Measurements from ENCODE around the gene ZNF837. TPM values are rescaled to one million over a fixed set of nuclear protein-coding genes. Genes with fewer than 3 reads are reported as not detected.

Gene ZNF837
- total and polyA plus RNA-seq, 8 donors: 1.8 to 8.5 (median 2.3) TPM; not detected in 1

DNA sequence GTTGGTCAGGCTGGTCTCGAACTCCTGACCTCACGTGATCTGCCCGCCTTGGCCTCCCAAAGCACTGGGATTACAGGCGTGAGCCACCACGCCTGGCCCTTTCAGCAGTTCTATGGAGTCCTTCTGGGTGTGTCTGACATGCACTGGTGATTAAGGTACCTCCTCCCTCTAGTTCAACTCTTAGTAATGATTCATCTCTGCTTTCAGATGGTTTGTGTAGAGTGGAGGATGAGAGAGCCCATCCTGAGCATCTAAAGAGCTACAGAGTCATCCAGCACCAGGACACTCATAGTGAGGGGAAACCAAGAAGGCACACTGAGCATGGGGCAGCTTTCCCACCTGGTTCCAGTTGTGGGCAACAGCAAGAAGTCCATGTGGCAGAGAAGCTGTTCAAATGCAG is 35.8 kb upstream of the ZNF837 start:
- H3K9me3 ChIP-seq: peaks cover 0 to 47% (median 24%) of the 10 kb centered on the region in 4 donors
- H3K4me1 ChIP-seq: no peaks in the 10 kb centered on the region
- peaks cover 28 to 79% (median 57%) of the 10 kb centered on the region in 4 donors for H3K36me3 ChIP-seq
- intact Hi-C loops (cut with DNase I; ENCODE audit: low total_unique reads): no loop called here
- no peak overlapping the region for H3K4me3 ChIP-seq
- no peaks in the 10 kb centered on the region for H3K27me3 ChIP-seq
- no peak for DNase-seq
- 96 to 99% (median 98%) methylated on average over 5 of the region's 5 CpGs for WGBS, 5 donors
- H3K27ac ChIP-seq: no peak overlapping the region
- TF ChIP-seq, protein P1, sequence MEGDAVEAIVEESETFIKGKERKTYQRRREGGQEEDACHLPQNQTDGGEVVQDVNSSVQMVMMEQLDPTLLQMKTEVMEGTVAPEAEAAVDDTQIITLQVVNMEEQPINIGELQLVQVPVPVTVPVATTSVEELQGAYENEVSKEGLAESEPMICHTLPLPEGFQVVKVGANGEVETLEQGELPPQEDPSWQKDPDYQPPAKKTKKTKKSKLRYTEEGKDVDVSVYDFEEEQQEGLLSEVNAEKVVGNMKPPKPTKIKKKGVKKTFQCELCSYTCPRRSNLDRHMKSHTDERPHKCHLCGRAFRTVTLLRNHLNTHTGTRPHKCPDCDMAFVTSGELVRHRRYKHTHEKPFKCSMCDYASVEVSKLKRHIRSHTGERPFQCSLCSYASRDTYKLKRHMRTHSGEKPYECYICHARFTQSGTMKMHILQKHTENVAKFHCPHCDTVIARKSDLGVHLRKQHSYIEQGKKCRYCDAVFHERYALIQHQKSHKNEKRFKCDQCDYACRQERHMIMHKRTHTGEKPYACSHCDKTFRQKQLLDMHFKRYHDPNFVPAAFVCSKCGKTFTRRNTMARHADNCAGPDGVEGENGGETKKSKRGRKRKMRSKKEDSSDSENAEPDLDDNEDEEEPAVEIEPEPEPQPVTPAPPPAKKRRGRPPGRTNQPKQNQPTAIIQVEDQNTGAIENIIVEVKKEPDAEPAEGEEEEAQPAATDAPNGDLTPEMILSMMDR (IDR thresholded peaks at IDR 0.05): no peak
- no peak for TF ChIP-seq POLR2A (IDR thresholded peaks at IDR 0.05)
- no peak for TF ChIP-seq EP300 (IDR thresholded peaks at IDR 0.05)
- TF ChIP-seq POLR2AphosphoS5 (IDR thresholded peaks at IDR 0.05): no peak

DNA sequence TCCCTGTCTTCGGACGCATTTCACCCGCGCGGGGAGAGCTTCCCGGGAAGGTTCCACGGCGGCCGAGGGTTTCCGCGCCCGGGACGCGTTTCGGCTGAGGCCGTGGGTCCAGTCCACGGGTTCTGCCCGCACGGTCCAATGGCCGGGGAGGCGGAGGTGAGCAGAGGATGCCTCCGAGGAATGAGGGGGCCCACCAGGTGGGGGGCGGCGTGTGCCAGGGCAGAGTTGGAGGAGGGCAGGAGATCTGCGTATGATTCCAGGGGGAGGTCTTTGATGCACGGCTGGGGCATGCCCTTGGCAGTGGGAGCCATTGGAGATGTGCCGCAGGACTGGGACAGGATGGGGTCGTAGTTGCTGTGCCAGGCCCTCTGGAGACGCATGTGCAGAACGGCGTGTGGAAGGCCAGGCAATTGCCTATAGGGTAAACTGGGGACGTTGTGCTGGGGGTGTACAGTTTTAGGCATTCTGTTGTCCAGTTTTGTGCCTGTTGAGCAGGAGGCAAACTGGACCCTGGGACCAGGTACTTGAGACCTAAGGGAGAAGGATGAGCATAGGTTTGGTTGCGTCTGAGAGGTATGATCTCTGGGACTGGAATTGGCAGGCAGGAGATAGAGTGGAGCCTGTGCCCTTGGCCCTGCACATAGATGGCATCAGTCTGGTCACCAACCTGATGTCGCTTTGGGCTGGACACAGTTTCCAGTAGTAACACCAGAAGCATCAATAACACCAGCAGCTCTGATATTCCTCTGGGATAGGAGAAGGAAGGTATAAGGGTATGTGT is 28.4 kb upstream of the ZNF837 start:
- intact Hi-C loops (cut with DNase I; ENCODE audit: low total_unique reads): no loop called here
- Histone ChIP-seq H3K9me3 (no peaks in the 10 kb centered on the region), H3K27me3 (no peaks in the 10 kb centered on the region), H3K4me1 (peaks cover 8 to 31% (median 29%) of the 10 kb centered on the region in 4 donors), H3K36me3 (peaks cover 0 to 5% (median 0%) of the 10 kb centered on the region in 4 donors), H3K4me3 (peak overlapping the region; percentile 70 to 83 (median 78)), H3K27ac (peak overlapping the region; percentile 87 to 92 (median 91))
- TF ChIP-seq POLR2AphosphoS5 (IDR thresholded peaks at IDR 0.05): no peak
- WGBS, 5 donors: 2 to 5% (median 3%) methylated on average over 13 to 34 of the region's 34 CpGs
- peak in 1 of 2 donors; percentile 59 for DNase-seq

DNA sequence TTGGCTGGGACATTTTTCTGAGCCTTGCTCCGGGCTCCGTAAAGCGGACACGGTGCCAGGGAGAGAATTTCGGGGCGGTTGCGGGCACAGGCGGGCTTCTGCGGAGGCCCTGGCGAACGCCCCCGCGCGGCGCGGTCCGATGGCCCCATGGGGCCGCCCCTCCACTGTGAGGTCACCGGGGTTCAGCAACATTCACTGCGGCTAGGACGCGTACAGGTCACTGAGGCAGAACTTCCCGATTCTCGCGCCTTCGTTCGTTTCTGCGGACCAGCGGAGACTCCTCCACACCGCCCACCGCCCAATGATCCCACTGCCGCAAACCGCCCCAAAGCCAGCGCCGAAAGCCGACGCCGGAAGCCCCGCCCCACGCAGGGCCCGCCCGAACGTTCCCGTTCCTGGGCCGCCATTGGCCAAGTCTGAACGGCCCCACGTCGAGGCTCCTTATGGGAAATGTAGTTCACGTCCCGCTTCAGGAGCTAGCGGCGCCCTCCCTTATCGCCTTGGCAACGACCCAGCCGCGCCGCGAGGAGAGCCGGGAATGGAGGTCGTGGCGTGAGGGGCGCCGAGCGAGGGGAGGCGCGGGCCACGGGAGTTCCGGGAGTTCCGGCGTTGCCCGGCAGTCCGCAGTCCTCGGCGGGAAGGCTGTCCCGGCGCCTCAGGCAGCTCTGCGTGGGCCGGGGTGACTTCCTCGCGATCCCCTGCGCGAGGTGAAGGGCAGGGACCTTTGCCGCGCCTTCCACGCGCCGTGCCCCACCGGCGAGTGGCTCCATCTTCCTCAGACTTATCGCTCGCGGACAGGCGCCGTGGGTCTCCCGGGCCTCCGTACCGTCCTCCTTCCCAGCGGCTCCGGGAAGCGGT is 27.6 kb upstream of the ZNF837 start, which contains the start of gene ZNF584:
ZNF584 (plus strand) TSS at position 498 of the 858 bp plus-strand sequence. CDS start 499 bp downstream, outside the sequence.
- WGBS, 5 donors: 0 to 1% (median 0%) methylated on average over 4 to 100 of the region's 100 CpGs
- no peaks in the 10 kb centered on the region for H3K27me3 ChIP-seq
- peak within 1 kb of the TSS; percentile 70 to 83 (median 78) for H3K4me3 ChIP-seq
- peaks cover 0 to 5% (median 0%) of the 10 kb centered on the region in 4 donors for H3K36me3 ChIP-seq
- H3K9me3 ChIP-seq: no peaks in the 10 kb centered on the region
- peak; percentile 94 to 99 for DNase-seq
- TF ChIP-seq POLR2AphosphoS5 (IDR thresholded peaks at IDR 0.05): peak; percentile 50 to 92 (median 51)
- TF ChIP-seq, protein P1 (IDR thresholded peaks at IDR 0.05): no peak
- TF ChIP-seq EP300 (IDR thresholded peaks at IDR 0.05): no peak
- no peak for TF ChIP-seq POLR2A (IDR thresholded peaks at IDR 0.05)
- H3K4me1 ChIP-seq: peaks cover 8 to 31% (median 29%) of the 10 kb centered on the region in 4 donors
- H3K27ac ChIP-seq: peak within 1 kb of the TSS; percentile 87 to 92 (median 91)
- intact Hi-C loops (cut with DNase I; ENCODE audit: low total_unique reads): no loop called here

DNA sequence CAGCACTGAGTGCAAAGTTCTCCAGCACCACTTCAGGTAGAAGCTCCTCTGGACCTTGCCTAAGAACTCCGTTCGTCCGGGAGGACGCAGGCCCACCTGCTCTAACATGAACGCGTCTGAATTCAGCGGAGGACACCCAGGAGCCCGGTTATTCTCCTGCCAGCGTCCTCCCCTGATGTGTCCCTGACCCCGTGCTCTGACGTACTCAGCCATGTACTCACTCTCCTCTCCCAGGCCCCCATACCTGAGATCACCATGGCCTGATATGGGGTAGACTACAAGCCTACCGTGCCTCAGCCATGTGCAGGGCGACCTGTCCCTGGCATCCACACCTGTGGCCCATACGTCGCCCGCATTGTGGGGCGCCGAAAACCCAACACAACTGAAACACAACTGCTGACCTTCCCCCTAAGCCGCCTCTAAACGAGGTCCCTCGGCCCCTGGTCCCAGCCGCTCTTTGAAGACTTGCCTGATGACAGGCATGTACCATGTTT is 26.9 kb upstream of the ZNF837 start:
- Histone ChIP-seq H3K27ac (peak overlapping the region; percentile 87 to 92 (median 91)), H3K36me3 (peaks cover 0 to 4% (median 0%) of the 10 kb centered on the region in 4 donors), H3K4me3 (peak overlapping the region; percentile 70 to 83 (median 78)), H3K9me3 (no peaks in the 10 kb centered on the region), H3K4me1 (peaks cover 8 to 31% (median 29%) of the 10 kb centered on the region in 4 donors), H3K27me3 (no peaks in the 10 kb centered on the region)
- intact Hi-C loops (cut with DNase I; ENCODE audit: low total_unique reads): no loop called here
- TF ChIP-seq, protein P1 (IDR thresholded peaks at IDR 0.05): no peak
- TF ChIP-seq POLR2A (IDR thresholded peaks at IDR 0.05) (no peak), EP300 (IDR thresholded peaks at IDR 0.05) (no peak), POLR2AphosphoS5 (IDR thresholded peaks at IDR 0.05) (no peak)
- DNase-seq: peak in 1 of 2 donors; percentile 65
- 11 to 20% (median 12%) methylated on average over 17 to 22 of the region's 22 CpGs for WGBS, 5 donors

All from stomach (tissue), 9 donors.